ENCODE results near the gene LAMTOR4. TPM values are rescaled to one million over a fixed set of nuclear protein-coding genes. Genes with fewer than 3 reads are reported as not detected.
"Not testable (repeated sequence)": the region's sequence is repeated elsewhere in the genome, so short reads cannot be mapped to it uniquely, and the experiment has no call there.

The LAMTOR4 gene
- total RNA-seq, 1 experiment from 2014 or later: 171 TPM

- DNase-seq: peak; percentile 97
- Histone ChIP-seq H3K4me2 (ENCODE audit: low read depth, low read length, poor library complexity, severe bottlenecking) (peak within 1 kb of the TSS; percentile 79), H3K9ac (ENCODE audit: low read length) (peak within 1 kb of the TSS; percentile 90), H3K27me3 (ENCODE audit: low read length) (no peaks in the 10 kb centered on the region), H3K9me3 (ENCODE audit: low read length) (no peaks in the 10 kb centered on the region), H3K9me2 (replicated peaks; ENCODE audit: insufficient read depth, low read length) (no peaks in the 10 kb centered on the region), H3K27ac (ENCODE audit: low read length) (peak within 1 kb of the TSS; percentile 94), H3K36me3 (ENCODE audit: insufficient read depth, low read length) (no peaks in the 10 kb centered on the region), H3K79me2 (ENCODE audit: low read length) (peaks cover 21% of the 10 kb centered on the region), H3K4me3 (ENCODE audit: low read length) (peak within 1 kb of the TSS; percentile 80), H3K4me1 (ENCODE audit: low read length) (peaks cover 31% of the 10 kb centered on the region), H4K20me1 (ENCODE audit: insufficient read depth, low read depth, low read length) (no peaks in the 10 kb centered on the region), H2AFZ (ENCODE audit: low read length) (peak within 1 kb of the TSS; percentile 93)
Observed at GRCh38 chr7:100126931-100127865, 21.5 kb upstream of the LAMTOR4 start, which contains the start of gene MBLAC1. TSS of gene MBLAC1 (plus strand) at chr7:100126967. CDS start at chr7:100127396, 429 bp downstream.

- Histone ChIP-seq H3K79me2 (ENCODE audit: low read length) (peaks cover 18% of the 10 kb centered on the region), H4K20me1 (ENCODE audit: insufficient read depth, low read depth, low read length) (no peaks in the 10 kb centered on the region), H3K9me2 (replicated peaks; ENCODE audit: insufficient read depth, low read length) (no peaks in the 10 kb centered on the region), H3K4me3 (ENCODE audit: low read length) (peak overlapping the region; percentile 80), H2AFZ (ENCODE audit: low read length) (peak overlapping the region; percentile 93; the same call in 1 of the 2 replicates), H3K27ac (ENCODE audit: low read length) (no peak overlapping the region), H3K9ac (ENCODE audit: low read length) (peak overlapping the region; percentile 90), H3K9me3 (ENCODE audit: low read length) (no peaks in the 10 kb centered on the region), H3K36me3 (ENCODE audit: insufficient read depth, low read length) (no peaks in the 10 kb centered on the region), H3K4me1 (ENCODE audit: low read length) (peaks cover 31% of the 10 kb centered on the region), H3K4me2 (ENCODE audit: low read depth, low read length, poor library complexity, severe bottlenecking) (peak overlapping the region; percentile 79), H3K27me3 (ENCODE audit: low read length) (no peaks in the 10 kb centered on the region)
- no peak for DNase-seq
Observed at GRCh38 chr7:100127866-100128636, 20.7 kb upstream of the LAMTOR4 start.

- H3K9ac ChIP-seq (ENCODE audit: low read length): peak overlapping the region; percentile 90; the same call in 1 of the 2 replicates
- peaks cover 18% of the 10 kb centered on the region for H3K79me2 ChIP-seq (ENCODE audit: low read length)
- H3K9me2 ChIP-seq (replicated peaks; ENCODE audit: insufficient read depth, low read length): no peaks in the 10 kb centered on the region
- H3K27ac ChIP-seq (ENCODE audit: low read length): no peak overlapping the region
- no peaks in the 10 kb centered on the region for H3K36me3 ChIP-seq (ENCODE audit: insufficient read depth, low read length)
- H3K27me3 ChIP-seq (ENCODE audit: low read length): no peaks in the 10 kb centered on the region
- no peak overlapping the region for H3K4me2 ChIP-seq (ENCODE audit: low read depth, low read length, poor library complexity, severe bottlenecking)
- no peaks in the 10 kb centered on the region for H4K20me1 ChIP-seq (ENCODE audit: insufficient read depth, low read depth, low read length)
- H3K9me3 ChIP-seq (ENCODE audit: low read length): no peaks in the 10 kb centered on the region
- no peak for DNase-seq
- H3K4me3 ChIP-seq (ENCODE audit: low read length): no peak overlapping the region
- H2AFZ ChIP-seq (ENCODE audit: low read length): no peak overlapping the region
- H3K4me1 ChIP-seq (ENCODE audit: low read length): peaks cover 31% of the 10 kb centered on the region
Observed at GRCh38 chr7:100128637-100128963, 20.1 kb upstream of the LAMTOR4 start.

- H3K9me2 ChIP-seq (replicated peaks; ENCODE audit: insufficient read depth, low read length); H3K27ac ChIP-seq (ENCODE audit: low read length); H3K36me3 ChIP-seq (ENCODE audit: insufficient read depth, low read length); H3K27me3 ChIP-seq (ENCODE audit: low read length); H3K4me3 ChIP-seq (ENCODE audit: low read length); H4K20me1 ChIP-seq (ENCODE audit: insufficient read depth, low read depth, low read length); H2AFZ ChIP-seq (ENCODE audit: low read length); H3K9ac ChIP-seq (ENCODE audit: low read length); H3K9me3 ChIP-seq (ENCODE audit: low read length); DNase-seq; H3K4me2 ChIP-seq (ENCODE audit: low read depth, low read length, poor library complexity, severe bottlenecking): not testable (repeated sequence)
- Histone ChIP-seq H3K4me1 (ENCODE audit: low read length) (peaks cover 24% of the 10 kb centered on the region), H3K79me2 (ENCODE audit: low read length) (peaks cover 10% of the 10 kb centered on the region)
Observed at GRCh38 chr7:100130220-100130607, 18.5 kb upstream of the LAMTOR4 start.

- peak; percentile 88 for DNase-seq
- H3K79me2 ChIP-seq (ENCODE audit: low read length): peaks cover 4% of the 10 kb centered on the region; the same call in 1 of the 2 replicates
- peak overlapping the region; percentile 79 for H2AFZ ChIP-seq (ENCODE audit: low read length)
- peaks cover 18% of the 10 kb centered on the region for H3K4me1 ChIP-seq (ENCODE audit: low read length)
- no peaks in the 10 kb centered on the region for H4K20me1 ChIP-seq (ENCODE audit: insufficient read depth, low read depth, low read length)
- no peak overlapping the region for H3K4me3 ChIP-seq (ENCODE audit: low read length)
- no peaks in the 10 kb centered on the region for H3K36me3 ChIP-seq (ENCODE audit: insufficient read depth, low read length)
- H3K4me2 ChIP-seq (ENCODE audit: low read depth, low read length, poor library complexity, severe bottlenecking): peak overlapping the region; percentile 57
- no peaks in the 10 kb centered on the region for H3K9me3 ChIP-seq (ENCODE audit: low read length)
- peak overlapping the region; percentile 32; the same call in 1 of the 2 replicates for H3K9ac ChIP-seq (ENCODE audit: low read length)
- H3K27me3 ChIP-seq (ENCODE audit: low read length): no peaks in the 10 kb centered on the region
- H3K27ac ChIP-seq (ENCODE audit: low read length): no peak overlapping the region
- H3K9me2 ChIP-seq (replicated peaks; ENCODE audit: insufficient read depth, low read length): no peaks in the 10 kb centered on the region
Observed at GRCh38 chr7:100130608-100131453, 17.9 kb upstream of the LAMTOR4 start.

GRCh38 chr7:100132126-100132525 lies 16.6 kb upstream of the LAMTOR4 start:
- Histone ChIP-seq H3K4me1 (ENCODE audit: low read length) (peaks cover 17% of the 10 kb centered on the region), H3K9ac (ENCODE audit: low read length) (no peak overlapping the region), H2AFZ (ENCODE audit: low read length) (no peak overlapping the region), H4K20me1 (ENCODE audit: insufficient read depth, low read depth, low read length) (no peaks in the 10 kb centered on the region), H3K9me3 (ENCODE audit: low read length) (no peaks in the 10 kb centered on the region), H3K36me3 (ENCODE audit: insufficient read depth, low read length) (no peaks in the 10 kb centered on the region), H3K4me2 (ENCODE audit: low read depth, low read length, poor library complexity, severe bottlenecking) (no peak overlapping the region), H3K27me3 (ENCODE audit: low read length) (no peaks in the 10 kb centered on the region), H3K4me3 (ENCODE audit: low read length) (no peak overlapping the region), H3K27ac (ENCODE audit: low read length) (no peak overlapping the region), H3K9me2 (replicated peaks; ENCODE audit: insufficient read depth, low read length) (no peaks in the 10 kb centered on the region), H3K79me2 (ENCODE audit: low read length) (no peaks in the 10 kb centered on the region)
- DNase-seq: no peak

GRCh38 chr7:100132697-100133151 lies 16.0 kb upstream of the LAMTOR4 start:
- no peaks in the 10 kb centered on the region for H3K9me3 ChIP-seq (ENCODE audit: low read length)
- H2AFZ ChIP-seq (ENCODE audit: low read length): no peak overlapping the region
- peak; percentile 83 for DNase-seq

More at GRCh38 chr7:100132697-100133151, 16.0 kb upstream of the LAMTOR4 start:
- H4K20me1 ChIP-seq (ENCODE audit: insufficient read depth, low read depth, low read length): no peaks in the 10 kb centered on the region
- no peak overlapping the region for H3K9ac ChIP-seq (ENCODE audit: low read length)
- no peak overlapping the region for H3K4me3 ChIP-seq (ENCODE audit: low read length)
- H3K27me3 ChIP-seq (ENCODE audit: low read length): no peaks in the 10 kb centered on the region
- H3K27ac ChIP-seq (ENCODE audit: low read length): no peak overlapping the region
- H3K4me2 ChIP-seq (ENCODE audit: low read depth, low read length, poor library complexity, severe bottlenecking): no peak overlapping the region
- no peaks in the 10 kb centered on the region for H3K79me2 ChIP-seq (ENCODE audit: low read length)
- H3K9me2 ChIP-seq (replicated peaks; ENCODE audit: insufficient read depth, low read length): no peaks in the 10 kb centered on the region
- H3K36me3 ChIP-seq (ENCODE audit: insufficient read depth, low read length): no peaks in the 10 kb centered on the region
- peaks cover 12% of the 10 kb centered on the region for H3K4me1 ChIP-seq (ENCODE audit: low read length)
